K562 (cell line): ENCODE data around the gene NISCH. TPM values are rescaled to one million over a fixed set of nuclear protein-coding genes. Genes with fewer than 3 reads are reported as not detected.

Experiments used
- ATAC-seq: fragments of 200-7000 bp; cut with Tn5 transposase; 3 replicates; pipeline ENCODE4 v1.9.1; 2020; ENCODE audit warnings: moderate library complexity
- BruUV-seq: library from RNA; stranded (reverse); fragments of 400-500 nt; replicated peaks from 2 replicates; lab custom pipeline; 2021; lab: Mats Ljungman, UMichigan
- CTCF ChIA-PET: fragments of 300-600 bp; formaldehyde crosslinking; extraction: SDS; loops from one replicate; lab custom pipeline; 2021; ENCODE audit warnings: low intra/inter-chr PET ratio; lab: Yijun Ruan, JAX
- POLR2A ChIA-PET: fragments of 300-600, 350-650 bp; sonication (Branson Sonifier 250); formaldehyde crosslinking; extraction: SDS; loops from one replicate; lab custom pipeline; 2021; ENCODE audit warnings: antibody characterized with exemption, inconsistent platforms; lab: Yijun Ruan, JAX
- DNase-seq, 4 experiments: peaks; one replicate each; pipeline versions ENCODE4 v3.0.0 to v3.0.0-alpha.2; 2011 to 2018; ENCODE audit warnings: low spot score in 3 of 4, mixed read lengths in 3 of 4; ENCODE audit errors: extremely low read depth in 1 of 4
- FAIRE-seq: peaks from 2 replicates; lab custom pipeline; 2011; peaks lifted over from hg19 to GRCh38; lab: Jason Lieb, UNC
- H2AFZ ChIP-seq: 2 replicates; pipeline ENCODE4 v1.6.0; 2011; ENCODE audit warnings: low read depth, low read length, control low read depth, inconsistent platforms
- H3K27ac ChIP-seq: fragments of 200-600 bp; 3 replicates; pipeline ENCODE4 v1.8.0; 2011; ENCODE audit warnings: low read depth, mild to moderate bottlenecking, control low read depth, inconsistent platforms, low read length, moderate library complexity, mixed read lengths; ENCODE audit errors: extremely low read depth
- H3K27me3 ChIP-seq, 2 experiments: fragments of 300-600 bp in 1 of 2; 2 replicates in 1 of 2; 3 replicates in 1 of 2; pipeline versions ENCODE4 v1.6.0 to v1.8.0; 2011; ENCODE audit warnings: inconsistent platforms in 2 of 2, low read length in 2 of 2, mild to moderate bottlenecking in 1 of 2, mixed read lengths in 1 of 2, moderate library complexity in 1 of 2; ENCODE audit not compliant: control insufficient read depth in 2 of 2, insufficient read depth in 2 of 2
- H3K36me3 ChIP-seq: fragments of 300-600 bp; 3 replicates; pipeline ENCODE4 v1.8.0; 2011; ENCODE audit warnings: mild to moderate bottlenecking, low read length, inconsistent platforms; ENCODE audit not compliant: control insufficient read depth, insufficient read depth
- H3K4me1 ChIP-seq, 2 experiments: fragments of 200-600 bp in 1 of 2; replicated peaks in 1 of 2; 2 replicates in 1 of 2; 3 replicates in 1 of 2; pipeline versions ENCODE4 v1.5.1 to v1.8.0; 2011; ENCODE audit warnings: inconsistent platforms in 2 of 2, low read length in 2 of 2, mild to moderate bottlenecking in 1 of 2, mixed read lengths in 1 of 2, moderate library complexity in 1 of 2; ENCODE audit not compliant: control insufficient read depth in 2 of 2, insufficient read depth in 2 of 2
- H3K4me2 ChIP-seq: 2 replicates; pipeline ENCODE4 v1.6.1; 2011; ENCODE audit warnings: low read length, control low read depth, inconsistent platforms, mixed read lengths; ENCODE audit not compliant: insufficient read depth
- H3K4me3 ChIP-seq: fragments of 200-600 bp; sonication (generic), shearing (Covaris generic); 2 replicates; pipeline ENCODE4 v1.5.1; 2016; ENCODE audit warnings: control low read depth, inconsistent platforms
- H3K79me2 ChIP-seq: fragments of 200-600 bp; 3 replicates; pipeline ENCODE4 v1.8.0; 2011; ENCODE audit warnings: low read length, inconsistent platforms; ENCODE audit not compliant: control insufficient read depth, insufficient read depth
- H3K9ac ChIP-seq, 2 experiments: 2 replicates each; pipeline versions ENCODE4 v1.6.0 to v1.6.1; 2011; ENCODE audit warnings: low read depth in 2 of 2, low read length in 2 of 2, control low read depth in 1 of 2, inconsistent platforms in 1 of 2, mild to moderate bottlenecking in 1 of 2, mixed read lengths in 1 of 2; ENCODE audit not compliant: insufficient read depth in 1 of 2
- H3K9me1 ChIP-seq: one replicate; pipeline ENCODE4 v1.6.0; 2011; ENCODE audit warnings: inconsistent platforms, mild to moderate bottlenecking, low read length, moderate library complexity; ENCODE audit not compliant: control insufficient read depth, insufficient read depth
- H3K9me3 ChIP-seq: replicated peaks from 2 replicates; pipeline ENCODE4 v1.5.1; 2011; ENCODE audit warnings: low read depth, low read length, inconsistent platforms; ENCODE audit not compliant: control insufficient read depth, insufficient read depth
- H4K20me1 ChIP-seq: replicated peaks from 2 replicates; pipeline ENCODE4 v1.6.1; 2011; ENCODE audit warnings: low read length, inconsistent platforms, mixed read lengths; ENCODE audit not compliant: control insufficient read depth, insufficient read depth
- BCOR ChIP-seq: fragments of 450-650 bp; IDR thresholded peaks from 2 replicates; pipeline ENCODE4 v1.6.1; 2016
- BHLHE40 ChIP-seq: IDR thresholded peaks from 2 replicates; pipeline ENCODE4 v1.6.1; 2011; ENCODE audit warnings: low read length, improper control_type of control experiment
- CBFA2T2 ChIP-seq: fragments of 450-650 bp; conservative IDR thresholded peaks from 2 replicates; pipeline ENCODE4 v1.6.1; 2017; ENCODE audit warnings: mild to moderate bottlenecking
- KDM1A ChIP-seq, 2 experiments: fragments of 450-650 bp; IDR thresholded peaks; 2 replicates each; pipeline ENCODE4 v1.6.1; 2016; ENCODE audit warnings: mild to moderate bottlenecking in 2 of 2
- NR2C1 ChIP-seq, 2 experiments: fragments of 450-650 bp; IDR thresholded peaks; 2 replicates each; pipeline ENCODE4 v1.6.1; 2017; ENCODE audit warnings: mild to moderate bottlenecking in 2 of 2, antibody characterized with exemption in 1 of 2, inconsistent platforms in 1 of 2, missing compliant biosample characterization in 1 of 2, missing genetic modification characterization in 1 of 2
- PYGO2 ChIP-seq: fragments of 450-650 bp; IDR thresholded peaks from 2 replicates; pipeline ENCODE4 v1.6.1; 2016; ENCODE audit warnings: mild to moderate bottlenecking, missing genetic modification characterization, moderate library complexity, missing compliant biosample characterization
- RAD51 ChIP-seq: fragments of 450-650 bp; IDR thresholded peaks from 2 replicates; pipeline ENCODE4 v1.7.1; 2016; ENCODE audit warnings: low read depth, mild to moderate bottlenecking, borderline replicate concordance
- TAF7 ChIP-seq: fragments of 450-650 bp; IDR thresholded peaks from 2 replicates; pipeline ENCODE4 v1.6.1; 2016; ENCODE audit warnings: missing genetic modification characterization, missing compliant biosample characterization
- TOE1 ChIP-seq, 2 experiments: fragments of 450-650 bp in 1 of 2; sonication (generic) in 1 of 2; formaldehyde crosslinking in 1 of 2; IDR thresholded peaks; 2 replicates each; pipeline versions ENCODE4 v1.7.1 to v1.8.0; 2016 to 2022; ENCODE audit warnings: borderline replicate concordance in 2 of 2, mild to moderate bottlenecking in 2 of 2, antibody characterized with exemption in 1 of 2, inconsistent platforms in 1 of 2, low read depth in 1 of 2, missing genetic modification reagents in 1 of 2, moderate library complexity in 1 of 2
- ZEB2 ChIP-seq: fragments of 450-650 bp; IDR thresholded peaks from 2 replicates; pipeline ENCODE4 v1.6.1; 2016
- WGBS: fragments of 100-300 bp; shearing (Covaris generic); methylation state at CpG from one replicate; pipeline ENCODE4 v1.1.6; 2016; ENCODE audit warnings: low coverage, mixed read lengths; ENCODE audit not compliant: insufficient coverage; ENCODE audit errors: missing lambda C conversion rate; 5-methylcytosine and 5-hydroxymethylcytosine counted together
- in situ Hi-C: fragments of 300-500 bp; cut with MboI; formaldehyde crosslinking; loops from 4 replicates; pipeline ENCODE4 v1.15.0; 2018; ENCODE audit warnings: inconsistent platforms, mixed read lengths
- intact Hi-C: fragments of 100-400 bp; cut with micrococcal nuclease; formaldehyde crosslinking; loops from 2 replicates; pipeline ENCODE4 v1.14.2; 2022
- polyA plus RNA-seq, 8 experiments: library from polyadenylated mRNA; depleted of rRNA in 4 of 8; stranded (reverse) in 5 of 8; unstranded in 3 of 8; fragments of >200 nt; fragmentation: Nextera tagmentation in 2 of 8; fragmentation: Illumina TruSeq in 1 of 8; extraction: Ambion mirVana in 2 of 8; extraction: Trizol in 1 of 8; gene quantifications; 2 replicates each; pipeline versions ENCODE4 v1.2.1 to v1.2.3, GENCODE V29; 2011 to 2014; ENCODE audit warnings: inconsistent platforms in 1 of 8, missing spikeins in 1 of 8
- total RNA-seq, 7 experiments: library from RNA; depleted of rRNA in 6 of 7; stranded (reverse); fragments of >200 nt in 6 of 7; fragmentation: Illumina TruSeq in 2 of 7; extraction: Trizol in 2 of 7; gene quantifications; 2 replicates each; pipeline versions ENCODE4 v1.2.1 to v1.2.3, GENCODE V29; 2011 to 2021; ENCODE audit warnings: low replicate concordance in 1 of 7
- TF ChIP-seq, protein P1 (sequence below): sonication (generic); formaldehyde crosslinking; IDR thresholded peaks from 2 replicates; pipeline ENCODE4 v1.5.0; 2020; ENCODE audit warnings: missing genetic modification reagents
- TF ChIP-seq, protein P2 (sequence below): sonication (generic); formaldehyde crosslinking; IDR thresholded peaks from 2 replicates; pipeline ENCODE4 v1.8.1; 2023; ENCODE audit warnings: mild to moderate bottlenecking, missing genetic modification reagents
- TF ChIP-seq, protein P3 (sequence below): conservative IDR thresholded peaks from 2 replicates; pipeline ENCODE4 v1.6.1; 2011; ENCODE audit warnings: low read depth, mild to moderate bottlenecking, low read length; ENCODE audit not compliant: control insufficient read depth
- TF ChIP-seq, protein P4 (sequence below): sonication (generic); formaldehyde crosslinking; IDR thresholded peaks from 2 replicates; pipeline ENCODE4 v1.9.0; 2022; ENCODE audit warnings: mild to moderate bottlenecking, missing genetic modification reagents
- TF ChIP-seq, protein P5 (sequence below): sonication (generic); formaldehyde crosslinking; IDR thresholded peaks from 2 replicates; pipeline ENCODE4 v1.9.0; 2022; ENCODE audit warnings: mild to moderate bottlenecking, missing genetic modification reagents

NISCH gene
- total and polyA plus RNA-seq, 9 of the 15 experiments (the other 6 are each of a cell fraction or from before 2014, with no cell fraction given), result 0.44 to 43.5 (median 23.4) TPM

DNA sequence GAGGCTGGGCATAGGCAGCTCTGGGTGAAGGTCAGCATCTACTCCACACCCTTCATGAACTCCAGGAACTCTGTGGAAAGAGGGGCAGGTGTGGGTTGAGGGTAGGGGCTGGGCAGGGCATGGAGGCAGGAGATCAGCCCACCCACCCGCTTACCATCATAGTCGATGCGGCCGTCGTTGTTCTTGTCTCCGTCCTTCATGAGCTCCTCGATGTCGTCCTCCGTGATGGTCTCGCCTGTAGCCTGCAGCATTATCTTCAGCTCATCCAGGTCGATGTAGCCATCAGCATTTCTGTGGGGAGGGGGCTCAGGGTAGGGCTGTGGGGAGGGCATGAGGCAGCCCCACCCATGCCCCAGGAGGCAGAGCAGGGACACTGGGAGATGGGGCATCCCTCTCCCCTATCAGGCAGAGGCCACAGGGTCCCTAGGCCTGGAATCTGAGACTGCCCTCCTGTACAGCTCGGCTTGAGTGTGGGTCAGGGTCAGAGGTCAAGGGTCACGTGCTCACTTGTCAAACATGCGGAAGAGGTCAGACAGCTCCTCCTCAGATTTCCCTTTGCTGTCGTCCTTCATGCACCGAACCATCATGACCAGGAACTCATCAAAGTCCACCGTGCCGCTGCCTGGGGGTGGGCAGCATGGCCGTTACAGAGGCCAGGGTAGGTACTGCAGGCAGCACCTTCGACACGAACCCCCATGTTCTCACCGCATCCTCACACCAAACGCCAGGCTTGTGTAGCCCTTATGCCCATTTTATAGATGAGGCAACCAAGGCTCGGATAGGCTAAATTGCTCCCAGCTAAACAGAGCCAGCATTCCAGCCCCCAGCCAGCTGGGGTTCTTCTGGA, 3.9 kb upstream of the NISCH start:
- Histone ChIP-seq H3K4me1 (peaks cover 13 to 52% of the 10 kb centered on the region in 2 experiments; a peak in 4 of 5 replicates), H3K79me2 (peaks cover 13% of the 10 kb centered on the region), H4K20me1 (no peaks in the 10 kb centered on the region), H3K9me3 (no peaks in the 10 kb centered on the region), H3K4me3 (no peak overlapping the region), H3K4me2 (no peak overlapping the region), H2AFZ (no peak overlapping the region), H3K27ac (no peak overlapping the region), H3K9me1 (no peaks in the 10 kb centered on the region), H3K36me3 (no peaks in the 10 kb centered on the region), H3K9ac (no peak overlapping the region), H3K27me3 (no peaks in the 10 kb centered on the region)
- ChIA-PET CTCF (no interaction called here), POLR2A (interaction anchor here (0.6 to 1.0 kb wide), 3 partner anchors 15 to 31 kb away, joined by 3 to 6 read pairs (median 4); no protein-coding TSS in a partner anchor)
- BruUV-seq, result no TSS peak
- FAIRE-seq (peak; percentile 61), DNase-seq (peak; percentile 21 to 50 (median 26)), ATAC-seq (no peak)
- 77% methylated on average over 19 of the region's 24 CpGs for WGBS
- in situ Hi-C loops (no loop called here), intact Hi-C loops (loop anchor here (10.0 kb wide), 1 partner anchor 233 kb away; the partner anchor contains the start of genes GNL3 and PBRM1)
- TF ChIP-seq NR2C1 (IDR thresholded peaks at IDR 0.05) (peak; percentile 95), NR2C1 (tag; IDR thresholded peaks at IDR 0.05) (peak; percentile 95), KDM1A (IDR thresholded peaks at IDR 0.05) (peak; percentile 38 to 46; a peak in 2 of 4 replicates), RAD51 (peak; percentile 50; the same call in 1 of the 2 replicates), BCOR (0 out of 2 replicates have a peak, but pooled peaks have one; percentile 22), CBFA2T2 (0 out of 2 replicates have a peak, but pooled peaks have one; percentile 15), TOE1 (IDR thresholded peaks at IDR 0.05; ENCODE audit: borderline replicate concordance) (peak; percentile 43; the same call in 1 of the 2 replicates), TOE1 (CRISPR knock-in tag; IDR thresholded peaks at IDR 0.05; ENCODE audit: borderline replicate concordance, low read depth) (no peak), TAF7 (tag) (no peak), PYGO2 (tag) (no peak), ZEB2 (no peak), BHLHE40 (peak; percentile 46)
- TF ChIP-seq, protein P1, sequence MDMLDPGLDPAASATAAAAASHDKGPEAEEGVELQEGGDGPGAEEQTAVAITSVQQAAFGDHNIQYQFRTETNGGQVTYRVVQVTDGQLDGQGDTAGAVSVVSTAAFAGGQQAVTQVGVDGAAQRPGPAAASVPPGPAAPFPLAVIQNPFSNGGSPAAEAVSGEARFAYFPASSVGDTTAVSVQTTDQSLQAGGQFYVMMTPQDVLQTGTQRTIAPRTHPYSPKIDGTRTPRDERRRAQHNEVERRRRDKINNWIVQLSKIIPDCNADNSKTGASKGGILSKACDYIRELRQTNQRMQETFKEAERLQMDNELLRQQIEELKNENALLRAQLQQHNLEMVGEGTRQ (CRISPR knock-in tag), result peak; percentile 72
- TF ChIP-seq, protein P2, sequence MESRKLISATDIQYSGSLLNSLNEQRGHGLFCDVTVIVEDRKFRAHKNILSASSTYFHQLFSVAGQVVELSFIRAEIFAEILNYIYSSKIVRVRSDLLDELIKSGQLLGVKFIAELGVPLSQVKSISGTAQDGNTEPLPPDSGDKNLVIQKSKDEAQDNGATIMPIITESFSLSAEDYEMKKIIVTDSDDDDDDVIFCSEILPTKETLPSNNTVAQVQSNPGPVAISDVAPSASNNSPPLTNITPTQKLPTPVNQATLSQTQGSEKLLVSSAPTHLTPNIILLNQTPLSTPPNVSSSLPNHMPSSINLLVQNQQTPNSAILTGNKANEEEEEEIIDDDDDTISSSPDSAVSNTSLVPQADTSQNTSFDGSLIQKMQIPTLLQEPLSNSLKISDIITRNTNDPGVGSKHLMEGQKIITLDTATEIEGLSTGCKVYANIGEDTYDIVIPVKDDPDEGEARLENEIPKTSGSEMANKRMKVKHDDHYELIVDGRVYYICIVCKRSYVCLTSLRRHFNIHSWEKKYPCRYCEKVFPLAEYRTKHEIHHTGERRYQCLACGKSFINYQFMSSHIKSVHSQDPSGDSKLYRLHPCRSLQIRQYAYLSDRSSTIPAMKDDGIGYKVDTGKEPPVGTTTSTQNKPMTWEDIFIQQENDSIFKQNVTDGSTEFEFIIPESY, result peak; percentile 34
- TF ChIP-seq, protein P3, sequence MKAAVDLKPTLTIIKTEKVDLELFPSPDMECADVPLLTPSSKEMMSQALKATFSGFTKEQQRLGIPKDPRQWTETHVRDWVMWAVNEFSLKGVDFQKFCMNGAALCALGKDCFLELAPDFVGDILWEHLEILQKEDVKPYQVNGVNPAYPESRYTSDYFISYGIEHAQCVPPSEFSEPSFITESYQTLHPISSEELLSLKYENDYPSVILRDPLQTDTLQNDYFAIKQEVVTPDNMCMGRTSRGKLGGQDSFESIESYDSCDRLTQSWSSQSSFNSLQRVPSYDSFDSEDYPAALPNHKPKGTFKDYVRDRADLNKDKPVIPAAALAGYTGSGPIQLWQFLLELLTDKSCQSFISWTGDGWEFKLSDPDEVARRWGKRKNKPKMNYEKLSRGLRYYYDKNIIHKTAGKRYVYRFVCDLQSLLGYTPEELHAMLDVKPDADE, result no peak
- TF ChIP-seq, protein P4, sequence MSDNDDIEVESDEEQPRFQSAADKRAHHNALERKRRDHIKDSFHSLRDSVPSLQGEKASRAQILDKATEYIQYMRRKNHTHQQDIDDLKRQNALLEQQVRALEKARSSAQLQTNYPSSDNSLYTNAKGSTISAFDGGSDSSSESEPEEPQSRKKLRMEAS (CRISPR knock-in tag), result 0 out of 2 replicates have a peak, but pooled peaks have one; percentile 26
- TF ChIP-seq, protein P5, sequence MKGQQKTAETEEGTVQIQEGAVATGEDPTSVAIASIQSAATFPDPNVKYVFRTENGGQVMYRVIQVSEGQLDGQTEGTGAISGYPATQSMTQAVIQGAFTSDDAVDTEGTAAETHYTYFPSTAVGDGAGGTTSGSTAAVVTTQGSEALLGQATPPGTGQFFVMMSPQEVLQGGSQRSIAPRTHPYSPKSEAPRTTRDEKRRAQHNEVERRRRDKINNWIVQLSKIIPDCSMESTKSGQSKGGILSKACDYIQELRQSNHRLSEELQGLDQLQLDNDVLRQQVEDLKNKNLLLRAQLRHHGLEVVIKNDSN (CRISPR knock-in tag), result peak; percentile 87
